ENCODE results near the gene FH.

GRCh38 chr1:241488739-241489138, 30.8 kb downstream of the FH start:
- TF ChIP-seq EZH2phosphoT487 (IDR thresholded peaks at IDR 0.05; ENCODE audit: borderline replicate concordance) (no peak), CTCF (conservative IDR thresholded peaks at IDR 0.05; ENCODE audit: low read length) (no peak)
